8988T (cell line): Measurements from ENCODE around the gene NPAS3.

Experiments used
- DNase-seq: peaks from one replicate; pipeline ENCODE4 v3.0.0; 2011

Gene NPAS3

GRCh38 chr14:33736299-33736825, 797.7 kb downstream of the NPAS3 start:
- no peak for DNase-seq

DNA sequence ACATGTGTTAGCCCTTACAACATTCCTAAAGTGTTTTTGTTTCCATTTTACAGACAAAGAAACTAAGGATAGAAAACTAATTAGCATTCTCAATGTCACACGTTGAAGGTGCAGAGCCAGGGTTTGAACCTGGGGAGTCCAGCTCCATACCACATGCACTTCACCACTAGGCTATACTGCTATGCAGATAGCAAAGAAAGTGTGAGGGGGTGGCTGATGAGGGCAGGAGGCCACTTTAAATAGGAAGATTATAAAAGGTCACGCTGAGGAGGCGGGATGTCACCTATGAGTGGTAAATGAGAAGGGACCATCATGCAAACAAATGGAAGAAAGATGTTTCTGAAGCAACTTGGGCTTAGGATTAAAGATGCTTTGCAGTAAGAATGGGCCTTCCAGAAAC, 798.3 kb downstream of the NPAS3 start:
- no peak for DNase-seq

GRCh38 chr14:33737446-33737845, 798.8 kb downstream of the NPAS3 start:
- DNase-seq: no peak

- DNase-seq: no peak
These were observed 799.4 kb downstream of the NPAS3 start for GRCh38 chr14:33738029-33738428.

DNA sequence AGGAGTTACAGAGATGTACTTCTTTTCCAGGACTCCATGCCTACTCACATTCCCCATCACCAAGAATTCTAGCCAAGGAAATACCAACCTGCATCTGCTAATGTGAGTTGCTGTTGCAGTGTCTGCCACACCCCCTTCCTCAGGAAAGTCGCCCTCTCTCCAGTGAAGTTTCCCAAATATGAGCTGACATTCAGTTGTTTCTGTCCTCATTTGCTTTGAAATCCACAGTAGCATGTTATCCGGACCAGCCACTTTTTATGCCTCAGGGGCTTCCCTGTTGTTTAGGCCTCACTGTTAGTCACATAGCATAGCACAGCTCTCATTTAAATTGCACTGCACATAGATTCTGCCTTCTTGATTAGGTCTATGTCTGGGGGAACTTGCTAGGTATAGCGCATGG, 799.8 kb downstream of the NPAS3 start:
- DNase-seq: no peak

GRCh38 chr14:33740531-33740930, 801.9 kb downstream of the NPAS3 start:
- no peak for DNase-seq

GRCh38 chr14:33742166-33742565, 803.5 kb downstream of the NPAS3 start:
- no peak for DNase-seq

DNA sequence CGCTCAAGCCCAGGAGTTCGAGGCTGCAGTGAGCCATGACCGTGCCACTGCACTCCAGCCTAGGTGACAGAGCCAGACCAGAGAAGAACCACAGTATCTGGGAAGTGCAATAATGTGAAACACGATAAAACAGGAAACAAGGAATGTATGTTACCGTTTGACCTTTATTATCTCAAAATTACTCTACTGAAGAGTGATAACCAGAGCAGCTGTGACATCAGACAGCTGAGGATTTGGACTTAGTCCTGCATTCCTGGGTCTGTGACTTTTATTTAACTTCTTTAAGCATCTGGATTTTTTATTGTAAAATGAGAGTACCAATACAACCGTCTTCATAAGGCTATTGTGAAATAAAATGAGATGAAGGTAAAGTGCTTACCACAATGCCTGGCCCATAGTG, 806.5 kb downstream of the NPAS3 start:
- no peak for DNase-seq

- DNase-seq: no peak
These were observed 809.1 kb downstream of the NPAS3 start for GRCh38 chr14:33747749-33748148.

- DNase-seq: no peak
These were observed 815.6 kb downstream of the NPAS3 start for GRCh38 chr14:33754261-33754660.

DNA sequence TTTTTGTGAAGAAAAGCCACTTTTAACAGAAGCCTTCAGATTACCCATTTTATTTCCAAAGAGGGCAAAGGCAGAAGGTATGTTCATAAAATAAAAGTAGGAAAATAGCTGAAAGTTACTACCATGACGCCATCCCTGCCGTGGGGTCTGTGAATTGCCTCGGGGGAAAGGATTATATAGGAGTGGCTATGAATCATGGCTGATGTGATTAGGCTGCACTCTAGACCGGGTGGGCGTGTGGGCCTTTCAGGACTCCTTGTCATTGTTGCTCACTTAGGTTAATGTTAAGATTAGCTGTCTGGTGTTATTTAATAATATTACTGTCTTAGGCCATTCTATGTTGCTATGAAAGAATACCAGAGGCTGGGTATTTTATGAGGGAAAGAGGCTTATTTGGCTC, 816.7 kb downstream of the NPAS3 start:
- no peak for DNase-seq

- no peak for DNase-seq
These were observed 818.2 kb downstream of the NPAS3 start for GRCh38 chr14:33756833-33757232.

DNA sequence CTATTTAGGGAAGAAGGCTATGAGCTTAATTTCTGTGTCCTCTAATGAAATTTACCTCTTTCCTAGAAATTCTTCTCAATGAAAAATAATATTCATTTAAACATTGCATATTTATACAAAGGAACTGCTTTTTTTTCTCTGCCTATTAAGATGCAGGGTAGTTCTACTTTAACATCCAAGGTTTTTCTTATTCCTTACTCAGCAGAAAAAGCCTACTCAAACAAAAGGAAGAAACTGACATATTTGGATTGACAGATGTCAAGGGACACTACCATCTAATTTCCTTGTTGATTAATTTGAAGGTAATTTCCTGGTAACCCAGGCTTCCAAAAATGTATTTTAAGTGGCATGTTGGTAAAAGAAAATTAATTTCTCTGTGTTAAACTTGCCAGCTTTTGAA, 819.9 kb downstream of the NPAS3 start:
- DNase-seq: no peak

- no peak for DNase-seq
These were observed 823.6 kb downstream of the NPAS3 start for GRCh38 chr14:33762161-33762851.

- no peak for DNase-seq
These were observed 826.4 kb downstream of the NPAS3 start for GRCh38 chr14:33764876-33765650.

- DNase-seq: no peak
These were observed 829.1 kb downstream of the NPAS3 start for GRCh38 chr14:33767586-33768457.

DNA sequence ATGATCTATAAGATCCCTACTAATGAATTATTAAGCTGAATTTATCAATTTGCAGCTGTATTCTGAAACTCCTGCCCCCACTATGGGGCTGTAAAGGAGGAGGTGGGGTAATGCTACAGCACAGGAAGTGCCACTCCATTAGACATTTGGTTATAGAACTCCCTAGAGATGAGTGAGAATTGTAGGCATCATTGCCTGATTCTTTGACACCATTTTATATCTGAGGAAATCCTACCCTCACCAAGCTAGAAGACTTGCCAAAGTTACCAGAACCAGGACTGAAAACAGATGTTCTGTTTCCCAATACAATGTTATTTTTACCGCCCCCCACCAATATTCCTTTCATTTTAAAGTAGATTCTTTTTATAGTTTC, 829.8 kb downstream of the NPAS3 start:
- DNase-seq: no peak

DNA sequence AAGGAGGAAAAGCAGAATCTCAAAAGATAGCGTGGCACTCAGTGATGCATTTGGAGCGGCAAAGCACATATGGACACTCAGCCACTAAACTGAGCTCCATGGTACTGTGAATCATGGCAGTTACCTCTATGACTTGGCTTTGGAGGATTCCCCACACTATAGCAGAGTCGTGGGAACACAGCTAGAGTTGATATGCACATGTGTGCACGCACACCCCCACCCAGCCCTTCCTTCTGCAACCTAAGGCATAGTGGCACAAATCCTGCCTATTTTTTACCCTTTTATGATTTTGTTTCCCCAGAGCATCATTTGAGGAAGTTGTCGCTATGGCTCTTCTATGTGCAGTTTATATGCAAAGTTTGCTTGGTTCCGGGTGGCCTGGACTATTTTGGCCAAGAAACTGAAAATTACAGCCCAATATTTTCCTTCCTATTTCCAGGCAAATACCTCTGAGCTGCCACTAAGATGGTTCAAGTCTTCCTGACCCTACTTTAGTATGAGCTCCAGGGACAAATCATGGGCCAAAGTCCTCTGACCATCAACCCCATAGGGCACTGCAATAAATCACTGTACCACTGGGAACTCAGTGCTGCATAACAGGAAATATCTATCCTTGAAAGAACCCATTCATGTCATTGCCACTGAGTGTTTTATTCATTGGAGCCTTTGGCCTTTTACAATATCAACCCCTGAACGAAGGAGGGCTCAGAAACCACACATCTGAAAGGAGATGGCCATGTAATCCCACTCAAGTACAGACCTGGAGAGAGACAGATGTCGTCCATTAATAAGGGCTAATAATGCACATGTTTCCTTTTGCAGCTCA, 834.7 kb downstream of the NPAS3 start:
- DNase-seq: no peak

DNA sequence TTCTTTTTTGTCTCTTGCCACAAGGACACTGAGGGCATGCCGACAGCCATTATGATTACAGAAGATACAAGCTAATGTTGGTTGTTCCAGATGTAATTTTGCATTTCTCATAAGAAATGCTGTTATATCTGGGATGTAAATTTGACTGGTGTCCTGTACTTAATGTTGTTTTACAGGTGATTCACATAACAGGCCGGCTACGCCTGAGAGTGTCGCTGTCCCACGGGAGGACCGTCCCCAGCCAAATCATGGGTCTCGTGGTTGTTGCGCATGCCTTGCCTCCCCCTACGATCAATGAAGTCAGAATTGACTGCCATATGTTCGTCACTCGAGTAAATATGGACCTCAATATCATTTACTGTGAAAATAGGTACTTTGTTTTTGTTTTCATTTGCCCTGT, 835.5 kb downstream of the NPAS3 start:
- DNase-seq: no peak

DNA sequence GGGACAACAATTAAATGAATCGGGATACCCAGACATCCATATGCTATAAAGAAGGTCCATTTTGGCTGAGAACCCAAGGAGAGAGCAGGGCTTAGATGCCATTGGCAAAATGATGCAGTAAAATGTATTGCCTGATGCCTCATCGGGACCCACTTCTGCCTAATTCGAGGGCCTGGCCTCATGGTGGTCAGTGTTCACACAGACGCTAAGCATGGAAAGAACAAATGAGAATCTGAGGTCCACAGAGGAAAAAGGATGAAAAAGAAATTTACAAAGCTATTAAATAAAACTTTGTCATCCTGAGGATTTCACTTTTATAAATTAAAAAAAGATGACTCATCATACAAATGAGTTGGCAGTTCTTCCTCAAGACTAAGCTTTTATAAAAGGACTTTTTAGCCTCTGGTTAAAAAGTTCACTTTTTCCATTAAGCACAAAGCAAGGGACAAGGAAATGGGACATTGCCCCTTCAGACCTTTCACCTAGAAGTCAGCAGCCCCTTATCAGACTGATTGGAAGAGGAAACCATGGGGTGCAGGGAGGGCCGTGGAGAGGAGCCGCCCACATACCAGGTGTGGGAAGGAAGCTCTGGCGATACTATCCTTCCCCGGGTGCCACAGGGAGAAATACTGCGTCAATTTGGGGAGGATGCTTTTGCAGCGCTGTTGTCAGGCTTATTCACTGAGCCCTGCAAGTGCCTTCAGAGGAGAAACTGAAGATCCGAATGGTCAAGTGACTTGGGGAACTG, 836.2 kb downstream of the NPAS3 start:
- no peak for DNase-seq

GRCh38 chr14:33776871-33777270, 838.2 kb downstream of the NPAS3 start:
- DNase-seq: no peak

GRCh38 chr14:33777681-33778080, 839.0 kb downstream of the NPAS3 start:
- no peak for DNase-seq
